ENCODE measurements around the gene ZNRF2.

ZNRF2 gene

DNA sequence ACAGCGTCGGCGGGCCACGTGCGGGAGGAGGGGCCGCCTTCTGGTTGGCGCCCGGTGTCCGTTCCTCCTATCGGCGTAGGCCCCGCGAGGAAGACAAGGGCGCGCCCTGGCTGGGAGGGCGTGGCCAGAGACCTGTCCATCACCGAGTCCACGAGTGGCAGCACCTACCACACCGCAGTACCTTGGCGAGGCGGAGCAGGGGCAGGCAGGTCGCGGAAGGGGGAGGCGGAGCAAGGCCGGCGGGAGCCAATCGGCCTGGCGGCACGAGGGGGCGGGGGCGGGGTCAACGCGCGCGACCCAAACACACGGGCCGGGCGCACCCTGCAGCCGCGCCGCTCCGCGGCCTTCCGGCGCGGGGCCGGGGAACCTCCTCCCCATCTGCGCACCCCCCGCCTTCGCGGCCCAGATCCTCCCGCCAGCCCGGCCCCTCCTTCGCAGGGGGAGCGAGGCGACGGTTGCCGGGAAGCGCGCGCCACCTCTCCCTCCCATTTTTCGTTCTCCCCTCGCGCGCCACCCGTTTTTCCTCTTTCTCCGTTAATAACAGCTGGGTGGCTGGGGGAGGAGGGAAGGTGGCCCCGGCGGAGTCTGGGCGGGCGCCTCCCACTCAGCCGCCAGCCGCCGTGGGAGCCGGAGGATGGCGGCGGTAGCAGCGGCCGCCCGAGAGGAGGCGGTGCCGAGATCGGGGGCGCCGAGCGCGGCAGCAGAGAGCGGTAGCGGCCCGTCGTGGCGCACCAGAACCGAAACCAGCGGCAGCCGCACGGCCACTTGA, at the start of gene ZNRF2:
Gene ZNRF2, plus strand, starts transcription at position 300 of the 769 bp plus-strand sequence. CDS start 761 bp downstream, outside the sequence.
- DNase-seq (ENCODE audit: low spot score) = peak; percentile 97

DNA sequence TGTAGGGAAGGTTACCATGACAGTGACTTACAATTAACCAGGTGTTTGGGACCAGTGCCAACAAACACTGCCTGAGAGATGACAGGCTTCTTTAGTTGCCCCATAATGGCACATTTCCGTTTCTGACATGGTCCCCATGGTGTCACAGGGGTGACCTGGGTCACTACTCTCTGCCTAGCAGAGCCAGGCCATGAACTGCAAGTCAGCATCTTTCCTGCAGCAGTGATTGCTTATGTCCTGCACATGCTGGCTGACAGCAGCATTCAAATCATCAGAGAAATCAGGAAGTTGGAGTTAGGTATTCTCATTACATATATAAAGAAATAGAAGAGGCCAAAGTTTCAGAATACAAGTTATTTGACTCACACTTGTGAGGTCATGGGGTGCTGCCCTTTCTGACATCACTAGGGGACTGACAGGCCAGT, 47.1 kb upstream of the ZNRF2 start:
- DNase-seq (ENCODE audit: low spot score) = no peak

DNA sequence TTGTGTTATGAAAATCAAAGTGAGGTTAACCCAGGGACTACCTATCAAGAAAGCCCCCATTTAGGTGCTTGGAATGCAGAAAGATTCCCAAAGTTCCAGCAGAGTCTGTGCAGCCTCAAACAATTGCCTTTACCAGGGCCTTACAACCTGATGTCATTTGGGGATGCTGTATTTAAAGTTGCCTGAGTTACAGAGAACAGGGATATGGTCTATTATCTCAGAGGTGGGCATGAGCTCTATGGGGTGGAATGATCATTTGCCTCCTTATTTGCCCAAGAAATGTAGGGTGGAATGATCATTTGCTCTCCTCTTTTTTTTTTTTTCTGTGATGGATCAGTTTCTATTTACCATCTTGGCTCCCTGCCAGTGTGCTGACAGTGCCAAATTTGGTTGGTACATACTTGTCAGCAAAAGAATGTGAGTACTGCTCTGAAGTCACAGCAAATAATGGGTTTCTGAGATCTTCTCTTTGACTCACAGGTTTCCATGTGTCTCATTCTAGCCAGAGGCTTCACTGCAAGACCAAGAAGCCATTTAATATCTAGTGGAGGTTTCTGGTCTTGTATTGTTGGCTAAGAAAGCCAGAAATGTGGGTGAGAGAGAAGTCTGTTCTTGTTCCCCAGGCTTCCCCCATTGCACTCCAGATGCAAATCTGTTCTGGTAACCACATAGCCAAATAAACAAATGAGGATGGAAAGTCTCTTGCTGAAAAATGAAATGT, 45.5 kb upstream of the ZNRF2 start:
- no peak for DNase-seq (ENCODE audit: low spot score)

DNA sequence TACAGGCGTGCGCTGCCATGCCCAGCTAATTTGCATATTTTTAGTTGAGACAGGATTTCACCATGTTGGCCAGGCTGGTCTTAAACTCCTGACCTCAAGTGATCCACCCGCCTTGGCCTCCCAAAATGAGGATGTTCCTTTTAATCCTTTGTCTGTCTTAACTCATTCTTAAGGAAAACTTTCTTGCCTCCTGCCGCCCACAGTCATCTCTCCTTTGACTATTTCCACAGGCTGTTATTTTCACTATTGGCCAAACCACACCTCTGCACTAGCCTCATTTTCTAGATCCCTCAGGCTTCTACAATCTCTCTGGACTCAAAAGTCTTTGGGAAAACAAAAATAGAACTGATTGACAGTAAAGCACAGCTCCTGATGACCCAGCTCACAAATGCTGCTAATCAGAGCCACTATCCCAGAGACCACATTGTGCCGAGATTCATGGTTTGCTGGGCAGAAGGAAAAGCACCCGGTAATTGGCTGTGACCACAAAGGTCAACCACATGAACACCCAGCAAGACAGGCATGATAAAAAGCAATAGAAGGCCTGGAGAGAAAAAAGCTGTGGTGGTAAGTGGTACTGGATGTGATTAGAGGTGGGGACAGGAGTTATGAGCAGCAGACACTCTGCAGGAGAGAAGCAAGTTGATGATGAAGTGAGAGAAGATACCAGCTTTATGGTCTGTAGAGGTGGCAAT, 44.1 kb upstream of the ZNRF2 start:
- no peak for DNase-seq (ENCODE audit: low spot score)

DNA sequence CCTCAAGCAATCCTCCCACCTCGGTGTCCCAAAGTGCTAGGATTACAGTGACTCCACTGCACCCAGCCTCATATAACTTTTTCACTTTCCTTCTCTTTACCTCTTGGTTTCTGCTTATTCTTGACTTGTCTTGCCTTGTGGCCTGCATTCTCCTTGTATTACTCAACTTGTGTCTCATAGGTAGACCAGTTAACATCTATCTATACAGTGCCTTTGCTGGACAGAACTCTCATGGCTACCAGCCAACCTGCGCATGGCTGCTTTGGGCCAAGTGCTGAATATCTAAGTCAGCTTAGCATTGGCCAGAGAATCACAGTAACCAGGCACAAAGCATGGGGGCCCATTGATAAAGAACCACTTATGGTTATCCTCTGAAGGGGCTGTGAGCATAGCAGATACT, 42.6 kb upstream of the ZNRF2 start:
- DNase-seq (ENCODE audit: low spot score) = no peak

DNA sequence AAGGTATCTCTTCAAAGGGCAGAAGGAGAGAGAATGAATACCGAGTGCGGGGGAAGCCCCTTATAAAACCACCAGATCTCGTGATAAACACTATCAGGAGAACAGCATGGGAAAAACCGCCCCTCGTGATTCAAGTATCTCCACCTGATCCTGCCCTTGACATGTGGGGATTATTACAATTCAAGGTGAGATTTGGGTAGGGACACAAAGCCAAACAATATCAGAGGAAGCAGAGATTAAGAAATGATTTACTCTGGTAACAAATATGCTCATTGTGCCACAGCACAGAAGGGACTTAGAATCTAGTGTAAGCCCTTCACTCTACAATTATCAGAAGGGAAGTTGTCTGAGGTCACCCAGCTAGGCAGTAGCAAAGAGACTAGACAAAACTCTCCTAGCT, 40.1 kb upstream of the ZNRF2 start:
- DNase-seq (ENCODE audit: low spot score) = no peak

DNA sequence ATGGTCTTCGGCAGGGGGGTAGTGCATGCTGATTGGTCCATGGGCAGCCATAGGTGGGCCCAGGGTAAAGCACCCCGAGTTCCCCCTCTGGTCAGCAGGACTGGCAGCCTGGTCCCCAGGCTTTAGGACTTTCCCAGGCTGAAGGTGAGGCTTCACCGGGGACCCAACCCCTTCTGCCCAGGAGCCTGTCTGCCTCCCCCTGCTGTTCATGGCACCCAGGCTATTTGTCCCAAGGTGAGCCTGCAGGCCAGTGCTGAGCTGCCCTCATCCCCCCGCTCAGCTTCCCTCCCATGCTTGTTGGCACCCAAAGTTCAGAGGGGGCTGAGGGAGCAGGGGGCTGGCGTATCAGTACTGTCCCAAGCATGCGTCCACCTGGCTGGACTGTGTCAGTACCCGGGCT, 38.5 kb upstream of the ZNRF2 start:
- no peak for DNase-seq (ENCODE audit: low spot score)

DNA sequence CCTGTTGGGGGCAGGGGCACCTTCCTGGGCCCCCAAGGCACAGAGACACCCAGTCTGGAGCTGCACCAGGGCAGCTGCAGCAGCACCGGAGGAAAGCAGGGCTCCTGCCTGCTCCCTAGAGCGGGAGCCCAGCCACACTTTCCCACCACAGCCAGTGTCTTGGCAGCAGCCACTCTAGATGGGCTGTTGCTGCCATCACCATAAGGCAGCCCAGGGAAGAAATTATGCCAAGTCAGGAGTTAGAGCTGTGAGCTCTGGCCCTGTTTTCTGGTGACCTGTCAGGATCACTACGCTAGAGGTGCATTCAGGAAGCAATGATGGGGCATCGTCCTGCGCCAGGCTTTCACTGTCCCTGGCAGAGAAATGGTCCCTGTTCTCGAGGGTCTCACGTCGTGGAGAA, 38.0 kb upstream of the ZNRF2 start:
- no peak for DNase-seq (ENCODE audit: low spot score)

DNA sequence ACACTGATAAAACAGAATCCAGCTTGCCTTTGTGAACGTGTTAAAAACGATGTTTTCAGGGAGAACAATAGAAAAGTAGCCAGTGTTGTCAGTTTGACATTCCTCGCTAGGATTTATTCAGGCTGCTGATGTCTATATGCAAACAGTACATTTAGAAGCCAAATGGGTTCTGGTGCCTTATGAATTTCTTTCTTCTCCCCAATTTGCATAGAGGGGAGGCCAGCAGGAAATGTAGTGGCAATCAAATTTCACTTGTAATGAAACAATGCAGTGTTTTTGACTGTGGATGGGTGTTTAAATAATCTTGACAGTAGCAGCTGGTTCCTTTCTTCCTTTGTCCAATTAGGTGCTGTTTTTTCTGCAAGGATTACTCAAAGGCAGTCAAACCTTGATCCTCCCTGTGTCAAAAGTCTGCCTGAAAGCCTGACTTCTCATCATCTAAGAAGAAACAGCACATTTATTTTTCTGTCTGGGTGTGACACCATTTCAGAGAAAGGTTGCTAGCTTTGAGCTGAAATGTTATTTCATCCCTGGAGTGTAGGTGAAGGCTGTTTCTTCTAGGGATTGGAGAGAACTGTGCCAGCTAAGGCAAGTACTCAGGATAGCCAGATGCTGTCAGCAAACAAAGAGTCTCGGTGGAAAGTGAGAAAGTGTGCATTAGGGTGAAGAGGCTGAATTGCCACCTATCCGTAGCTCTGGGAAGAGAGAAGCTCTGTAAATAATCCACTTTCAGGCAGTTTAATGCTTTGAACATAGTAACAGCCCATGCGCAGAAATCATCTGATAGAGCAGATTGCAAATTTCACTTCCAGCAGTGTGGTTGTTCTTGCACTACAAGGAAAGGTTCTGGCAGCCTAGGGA, 36.6 kb upstream of the ZNRF2 start:
- no peak for DNase-seq (ENCODE audit: low spot score)

DNA sequence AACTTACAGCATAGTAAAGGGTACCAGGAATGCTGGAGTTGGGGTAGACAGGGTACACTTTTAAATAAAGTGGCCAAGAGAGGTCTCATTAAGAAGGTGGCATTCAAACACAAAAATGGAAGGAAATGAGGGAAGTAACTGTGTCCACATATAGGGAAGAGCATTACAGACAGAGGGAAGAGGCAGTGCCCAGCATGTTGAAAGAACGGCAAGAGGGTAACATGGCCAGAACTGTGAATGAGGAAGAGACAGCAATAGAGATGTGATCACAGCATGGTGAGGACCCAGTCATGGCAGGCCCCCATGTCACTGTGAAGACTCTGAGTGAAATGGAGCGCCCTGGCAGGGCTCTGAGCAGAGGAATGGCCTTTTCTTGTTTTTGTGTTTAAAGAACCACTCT, 35.1 kb upstream of the ZNRF2 start:
- no peak for DNase-seq (ENCODE audit: low spot score)

DNA sequence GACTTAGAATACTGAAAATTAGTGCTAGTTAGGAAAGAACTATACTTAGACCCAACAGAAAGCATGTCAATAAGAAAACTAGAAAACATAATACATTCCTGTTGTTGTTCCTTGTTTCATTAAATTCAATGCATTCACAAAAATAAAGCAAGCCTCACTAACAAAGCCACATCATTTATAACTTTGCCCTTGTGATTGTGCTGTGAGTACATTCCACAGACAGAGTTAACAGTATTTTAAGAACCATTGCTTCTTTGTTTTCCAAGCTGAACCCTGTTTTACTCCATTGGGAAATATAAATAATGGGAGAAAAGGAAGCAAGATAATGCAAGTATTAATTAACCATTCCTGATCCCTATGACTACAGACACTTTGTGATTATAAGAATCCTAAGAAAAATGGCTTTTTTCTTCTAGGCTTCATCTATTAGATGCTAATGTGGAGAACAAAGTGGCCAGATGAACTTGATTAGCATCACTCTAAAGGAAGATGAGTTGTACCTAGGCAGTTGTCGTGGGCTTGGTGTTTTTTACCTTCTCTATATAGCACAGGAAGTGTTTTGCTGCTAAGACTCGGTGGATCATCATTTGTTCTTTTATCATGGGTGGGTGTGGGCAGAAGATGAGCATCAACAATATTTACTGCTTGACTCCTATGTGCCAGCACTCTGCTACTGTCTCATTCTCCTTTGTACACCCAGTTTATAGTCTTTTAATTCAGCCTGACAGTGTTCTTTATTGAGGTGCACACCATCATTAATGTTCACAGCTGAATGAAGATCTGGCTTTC, 34.2 kb upstream of the ZNRF2 start:
- no peak for DNase-seq (ENCODE audit: low spot score)

DNA sequence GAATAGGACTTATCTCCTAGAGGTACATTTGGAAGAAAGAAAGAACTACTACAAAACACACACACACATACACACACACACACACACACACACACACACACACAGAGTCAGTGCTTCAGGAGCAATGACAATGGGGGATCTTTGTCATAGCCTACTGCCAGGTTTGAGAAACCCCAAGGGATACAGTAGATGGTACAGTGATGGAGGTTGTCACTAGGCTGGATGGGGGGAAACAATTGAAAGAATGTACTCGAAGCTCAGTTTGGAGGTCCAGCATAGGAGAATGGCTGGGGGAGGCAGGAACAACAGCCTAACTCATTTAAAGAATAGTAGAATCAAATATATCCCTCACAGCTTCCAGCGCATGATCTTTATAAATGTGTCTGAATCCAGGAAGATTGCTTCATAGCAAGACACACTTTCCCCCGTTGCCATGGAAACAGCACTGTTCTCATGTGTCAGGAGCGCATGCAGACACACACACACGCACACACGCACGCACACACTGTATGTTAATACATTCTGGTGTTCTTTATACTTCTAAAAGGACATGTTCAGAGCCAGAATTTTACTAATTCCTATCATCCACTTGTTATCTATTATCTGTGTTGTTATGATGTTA, 32.6 kb upstream of the ZNRF2 start:
- no peak for DNase-seq (ENCODE audit: low spot score)

DNA sequence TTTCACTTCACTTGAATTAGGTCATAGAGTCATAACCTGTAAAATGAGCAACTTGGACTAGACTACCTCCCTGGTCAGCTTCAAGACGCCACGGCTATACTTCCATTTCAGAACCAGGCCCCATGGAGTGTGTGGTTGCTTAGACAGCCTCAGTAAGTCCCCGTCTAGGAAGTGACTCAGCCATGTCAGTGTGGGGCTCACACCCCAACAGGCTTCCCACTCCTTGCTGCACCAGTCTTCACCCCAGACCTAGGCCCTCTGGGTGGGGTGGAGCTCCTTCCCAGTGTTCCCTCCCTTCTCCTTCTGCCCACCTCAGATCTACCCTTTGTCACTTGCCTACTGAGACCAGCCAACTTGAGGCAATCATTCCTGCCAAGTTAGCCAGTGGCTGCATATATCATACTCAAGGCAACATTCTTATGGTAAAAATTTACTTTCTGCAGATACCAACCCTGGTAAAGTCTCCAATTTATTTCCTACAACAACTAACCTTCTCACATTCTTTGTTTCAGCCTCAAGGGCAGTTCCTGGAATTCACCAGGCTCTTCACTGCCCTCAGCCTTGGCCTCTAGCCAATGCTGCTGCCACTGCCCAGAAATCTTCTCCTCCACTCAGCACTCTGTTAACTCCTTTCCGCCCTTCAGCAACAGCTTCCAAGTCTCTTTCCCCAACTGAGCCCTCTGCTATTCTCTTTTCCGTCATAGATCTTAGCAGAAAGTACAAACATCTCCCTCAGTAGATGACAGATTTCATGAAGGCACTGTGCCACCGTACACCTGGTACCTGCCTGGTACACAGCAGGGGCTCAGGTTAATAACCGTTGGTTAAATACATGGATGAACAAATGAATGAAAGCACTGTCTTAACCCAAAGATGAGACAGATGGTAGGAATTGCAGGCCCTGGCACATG, 31.3 kb upstream of the ZNRF2 start:
- DNase-seq (ENCODE audit: low spot score) = no peak

DNA sequence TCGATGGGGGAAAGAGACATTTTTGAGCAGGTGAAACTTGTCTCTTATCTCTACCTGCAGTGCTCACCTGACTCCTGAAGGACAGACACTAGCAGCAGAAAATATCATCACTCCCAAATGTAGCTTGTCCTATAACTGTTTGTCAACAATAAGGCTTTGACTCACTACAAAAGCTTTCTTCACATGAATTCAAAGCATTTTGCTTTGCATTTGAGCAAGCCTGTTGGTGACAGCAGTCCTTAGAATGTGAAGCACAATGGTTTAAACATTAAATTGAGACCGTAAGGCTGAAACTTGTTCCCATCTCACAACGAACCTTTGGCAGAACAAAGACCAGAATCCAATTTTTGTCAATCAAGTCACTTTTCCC, 30.6 kb upstream of the ZNRF2 start:
- DNase-seq (ENCODE audit: low spot score) = no peak

DNA sequence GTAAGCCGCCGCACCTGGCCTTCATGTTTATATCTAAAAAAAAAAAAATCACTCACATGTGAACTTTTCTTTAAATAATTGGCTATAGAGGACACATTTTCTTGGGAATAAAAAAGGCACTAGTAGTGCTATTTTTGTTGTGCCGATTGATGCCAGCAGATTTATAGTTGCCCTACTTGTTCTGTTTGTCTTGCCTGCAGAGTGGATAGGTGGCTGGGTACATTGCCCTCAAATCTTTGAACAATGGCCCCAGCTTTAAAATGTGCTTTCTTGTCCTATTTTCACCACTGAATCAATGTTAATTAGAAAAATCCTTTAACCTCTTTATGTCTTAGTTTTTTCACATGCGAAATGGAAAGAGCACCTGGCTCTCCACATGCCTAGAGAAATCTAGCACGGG, 30.1 kb upstream of the ZNRF2 start:
- no peak for DNase-seq (ENCODE audit: low spot score)

DNA sequence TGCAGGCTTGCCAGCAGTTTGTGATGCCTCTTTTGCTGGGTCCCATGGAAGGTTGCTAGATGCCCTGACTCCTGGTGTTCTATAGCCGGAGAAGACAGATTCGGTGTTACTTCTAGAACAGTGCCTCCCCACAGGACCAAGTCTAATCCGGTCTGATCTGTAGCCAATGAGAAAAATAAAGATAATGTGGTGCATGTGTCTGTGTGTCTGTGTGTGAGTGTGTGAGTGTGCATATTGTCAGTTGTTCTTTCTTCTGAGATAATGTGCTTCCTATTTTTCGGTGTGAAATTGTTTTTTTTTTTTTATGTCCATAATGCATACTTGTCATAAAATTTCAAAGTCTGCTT, 29.7 kb upstream of the ZNRF2 start:
- DNase-seq (ENCODE audit: low spot score) = no peak

DNA sequence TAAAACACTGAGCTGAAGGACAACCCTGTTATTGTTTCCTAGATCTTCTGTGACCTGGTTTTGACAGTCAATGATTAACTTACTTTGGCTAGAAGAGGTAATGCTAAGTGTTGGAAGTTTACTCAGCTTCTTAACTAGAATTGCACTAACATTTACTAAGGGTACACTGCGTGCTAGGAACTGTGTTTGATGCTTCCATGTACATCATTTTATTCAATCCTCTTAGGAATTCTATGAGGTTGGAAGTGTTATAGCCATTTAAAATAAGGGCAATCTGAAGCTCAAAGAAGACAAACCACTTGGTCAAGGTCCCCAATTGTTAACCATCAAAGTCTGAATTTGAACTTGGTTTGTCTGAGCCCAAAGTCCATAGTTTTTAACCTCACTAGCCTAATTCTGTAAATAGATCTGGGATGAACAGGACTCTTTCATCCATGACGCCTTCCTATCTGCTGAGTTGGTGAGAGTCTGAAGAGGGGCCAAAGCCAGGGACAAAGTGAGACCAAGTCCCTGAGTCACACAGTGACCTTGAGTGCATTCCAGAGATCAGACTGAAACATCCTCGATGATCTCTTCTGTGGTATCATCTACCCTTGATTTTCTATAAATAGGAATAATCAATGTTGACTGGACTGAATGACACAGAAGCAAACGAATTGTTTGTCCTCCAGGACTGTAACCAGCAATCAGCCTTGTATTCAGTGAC, 29.2 kb upstream of the ZNRF2 start:
- no peak for DNase-seq (ENCODE audit: low spot score)

DNA sequence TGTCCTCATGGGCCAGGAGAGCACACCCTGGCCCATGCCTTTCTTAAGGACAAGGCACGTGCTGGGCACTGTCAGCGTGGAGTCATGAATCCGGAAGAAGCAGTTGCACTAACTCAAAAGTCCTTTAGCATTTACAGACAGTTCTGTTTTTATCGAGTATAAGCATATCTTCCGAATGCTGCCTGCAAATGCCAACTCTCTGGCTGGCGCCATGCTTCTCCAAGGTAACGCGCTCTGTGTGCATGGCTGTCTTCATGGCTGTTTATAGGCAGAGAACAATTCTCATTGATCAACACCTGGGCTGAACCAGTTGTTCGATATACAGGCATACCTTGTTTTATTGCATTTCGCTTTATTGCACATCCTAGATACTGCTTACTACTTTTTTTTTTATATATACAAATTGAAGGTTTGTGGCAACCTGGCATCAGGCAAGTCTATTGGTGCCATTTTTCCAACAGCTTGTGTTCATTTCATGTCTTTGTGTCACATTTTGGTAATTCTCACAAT, 28.0 kb upstream of the ZNRF2 start:
- no peak for DNase-seq (ENCODE audit: low spot score)

DNA sequence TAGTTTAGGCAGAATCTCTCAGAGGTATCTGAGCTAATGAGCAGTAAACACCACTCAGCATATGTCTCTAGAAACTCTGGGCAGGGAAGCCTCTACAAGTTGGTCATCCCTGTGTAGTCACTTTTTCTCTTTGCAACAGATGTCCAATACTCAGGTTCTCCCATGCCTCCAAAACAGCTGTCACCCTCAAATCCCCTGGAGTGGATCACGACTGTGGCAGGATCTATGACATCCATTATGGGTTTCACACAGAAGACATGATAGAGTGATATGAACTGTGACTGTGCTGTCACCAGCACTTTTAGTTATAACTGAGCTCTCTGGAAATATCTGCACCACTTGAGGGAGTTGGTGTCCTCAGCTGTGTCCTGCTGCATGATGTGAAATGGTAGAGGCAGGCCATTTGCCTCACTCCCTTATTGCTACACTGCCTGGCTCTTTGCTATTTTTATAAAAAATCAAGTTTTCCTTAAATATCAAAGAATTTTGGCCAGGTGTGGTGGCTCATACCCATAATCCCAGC, 24.1 kb upstream of the ZNRF2 start:
- DNase-seq (ENCODE audit: low spot score) = no peak
